Middle frontal gyrus (tissue), 1 donor: Measurements from ENCODE around the gene CST3.
A peak's percentile ranks its signal among the peaks of the same experiment; 100 is the strongest.
"Not testable (repeated sequence)": the region's sequence is repeated elsewhere in the genome, so short reads cannot be mapped to it uniquely, and the experiment has no call there.

ENCODE experiments used
- DNase-seq: peaks from one replicate; pipeline ENCODE4 v3.0.0-alpha.2; 2015; ENCODE audit warnings: low spot score; ENCODE audit errors: extremely low spot score

Gene CST3, protein sequence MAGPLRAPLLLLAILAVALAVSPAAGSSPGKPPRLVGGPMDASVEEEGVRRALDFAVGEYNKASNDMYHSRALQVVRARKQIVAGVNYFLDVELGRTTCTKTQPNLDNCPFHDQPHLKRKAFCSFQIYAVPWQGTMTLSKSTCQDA

DNA sequence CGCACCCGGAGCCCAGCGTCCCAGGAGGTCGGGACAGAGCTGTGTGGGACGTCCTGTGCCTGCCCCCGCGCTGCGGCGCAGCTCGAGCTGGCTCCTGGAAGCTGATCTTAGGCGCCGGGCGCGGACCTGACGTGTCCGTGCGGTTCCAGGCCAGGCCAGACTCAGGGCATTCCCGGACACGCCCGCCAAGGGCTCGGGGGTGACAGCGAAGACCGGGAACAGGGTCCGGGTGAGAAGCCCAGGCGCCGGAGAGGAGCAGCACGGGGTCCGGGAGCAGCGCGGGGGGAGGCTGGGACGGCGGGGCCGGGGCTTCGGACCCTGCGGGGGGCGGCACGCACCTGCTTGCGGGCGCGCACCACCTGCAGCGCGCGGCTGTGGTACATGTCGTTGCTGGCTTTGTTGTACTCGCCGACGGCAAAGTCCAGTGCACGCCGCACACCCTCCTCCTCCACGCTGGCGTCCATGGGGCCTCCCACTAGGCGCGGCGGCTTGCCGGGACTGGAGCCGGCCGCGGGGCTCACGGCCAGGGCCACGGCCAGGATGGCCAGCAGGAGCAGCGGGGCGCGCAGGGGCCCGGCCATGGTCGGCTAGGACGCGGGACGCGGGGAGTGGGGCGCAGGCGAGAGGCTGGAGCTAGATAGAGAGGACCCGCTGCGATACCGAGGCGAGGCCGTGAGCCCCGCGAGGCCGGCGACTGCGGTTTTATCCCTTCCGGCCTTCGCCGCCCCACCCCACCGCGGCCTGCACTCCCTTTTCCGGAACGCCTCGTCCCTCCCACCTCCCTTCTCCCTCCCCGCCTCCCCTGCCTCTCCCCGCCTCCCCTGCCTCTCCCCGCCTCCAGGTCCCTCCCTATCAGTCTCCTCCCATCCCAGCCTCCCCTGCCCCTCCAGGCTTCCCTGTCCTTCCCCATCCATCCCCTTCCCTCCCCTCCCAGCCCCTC lies at the start of gene CST3:
Gene CST3, minus strand, starts transcription at position 674 of the 940 bp plus-strand sequence. Its CDS starts 93 bp downstream, at position 581.
- peak; percentile 33 for DNase-seq

DNA sequence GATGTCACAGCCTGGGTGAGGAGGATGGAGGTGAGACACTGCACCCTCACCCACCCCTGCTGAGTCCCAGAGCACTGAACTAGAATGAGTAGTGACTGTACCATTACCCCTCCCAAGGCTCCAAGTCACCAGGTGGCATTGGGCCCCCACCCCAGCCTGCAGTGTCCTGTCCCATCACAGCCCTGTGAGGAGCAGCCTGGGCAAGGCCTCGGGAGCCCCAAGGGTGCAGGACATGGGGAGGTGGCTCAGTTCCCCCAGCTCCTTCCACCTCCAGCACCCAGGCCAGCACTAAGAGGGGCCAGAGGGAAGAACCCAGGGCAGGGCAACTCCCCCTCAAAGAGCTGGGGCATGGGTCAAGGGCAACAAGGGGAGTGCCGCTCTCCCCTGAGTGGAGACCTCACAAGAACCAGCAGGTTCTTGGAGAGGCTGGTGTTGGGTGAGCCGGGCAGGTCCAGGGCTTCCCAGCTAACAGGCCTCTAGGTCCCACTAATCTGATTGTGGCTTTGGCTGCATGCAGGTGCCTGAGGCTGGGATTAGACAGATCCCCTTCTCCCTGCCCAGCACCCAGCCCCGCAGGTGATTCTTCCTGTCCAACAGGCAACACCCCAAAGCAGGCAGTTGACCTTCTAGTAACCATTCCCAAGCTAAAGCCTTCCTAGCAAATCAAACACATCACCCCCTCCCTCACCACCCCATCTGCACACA lies 48.4 kb upstream of the CST3 start:
- no peak for DNase-seq

DNA sequence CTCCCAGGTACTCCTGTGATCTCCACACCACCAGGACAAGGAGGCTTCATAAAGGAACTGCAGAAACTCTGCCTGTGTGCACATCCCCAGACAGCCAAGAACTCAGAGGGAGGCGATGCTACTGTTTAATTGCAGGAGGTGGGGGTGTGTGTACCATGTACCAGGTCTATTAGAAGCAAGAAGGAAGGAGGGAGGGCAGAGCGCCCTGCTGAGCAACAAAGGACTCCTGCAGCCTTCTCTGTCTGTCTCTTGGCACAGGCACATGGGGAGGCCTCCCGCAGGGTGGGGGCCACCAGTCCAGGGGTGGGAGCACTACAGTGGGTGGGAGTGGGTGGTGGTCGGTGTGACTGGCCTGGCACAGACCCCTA lies 47.8 kb upstream of the CST3 start:
- not testable (repeated sequence) for DNase-seq

DNA sequence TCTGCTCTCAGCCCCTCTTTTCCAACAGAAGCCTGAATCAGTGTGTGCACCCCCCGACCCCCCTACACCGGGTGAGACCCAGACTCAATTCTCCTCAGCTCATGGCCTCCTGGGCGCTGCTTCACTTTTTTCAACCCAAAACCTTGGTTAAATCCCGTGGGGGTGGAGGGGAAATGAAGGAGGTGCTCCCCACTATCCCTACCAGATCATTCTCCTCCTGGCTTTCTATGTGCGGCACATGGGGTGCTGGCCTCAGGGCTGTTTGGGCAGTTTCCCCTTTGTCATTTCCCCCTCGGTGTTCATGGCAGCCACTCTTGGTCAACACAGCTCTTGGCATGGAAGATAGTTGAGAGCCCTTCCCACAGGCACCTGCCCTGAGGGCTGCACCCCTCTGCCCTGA lies 46.5 kb upstream of the CST3 start:
- no peak for DNase-seq

DNA sequence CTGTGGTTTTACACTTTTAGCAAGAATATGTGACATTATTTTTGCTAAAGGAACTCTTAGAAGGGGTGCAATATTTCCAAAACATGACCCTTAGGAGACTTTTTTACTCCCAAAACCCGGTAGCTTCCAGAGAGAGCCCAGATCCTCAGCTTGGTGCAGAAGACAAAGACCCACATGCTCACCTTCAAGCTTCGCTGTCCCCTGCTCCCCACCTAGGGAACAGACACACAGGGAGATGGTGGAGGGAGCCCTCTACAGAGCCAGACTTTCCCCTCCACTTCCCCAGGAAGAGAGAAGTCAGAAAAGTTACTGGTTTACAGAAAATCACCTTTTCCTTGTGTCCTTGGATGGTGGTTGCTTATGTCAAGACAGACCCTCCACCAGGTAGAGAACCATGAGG lies 46.1 kb upstream of the CST3 start:
- no peak for DNase-seq

DNA sequence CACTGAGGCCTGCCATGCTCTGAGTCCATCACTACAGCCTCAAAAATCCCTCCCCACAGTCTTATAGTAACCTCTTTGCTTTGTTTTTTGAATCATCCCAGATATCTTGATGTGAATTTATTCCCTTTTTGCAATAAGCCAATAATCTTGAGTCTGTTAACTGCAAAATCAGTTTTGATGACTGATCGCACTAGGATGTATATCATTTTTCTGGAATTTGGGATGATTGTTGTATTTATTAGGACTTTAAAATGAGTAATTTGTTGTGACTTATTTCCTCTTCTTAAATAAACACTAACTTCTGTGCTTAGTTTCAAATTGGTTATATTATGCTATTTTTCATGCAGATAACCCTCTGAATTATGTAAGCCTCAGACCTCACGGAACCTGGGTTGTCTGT lies 45.5 kb upstream of the CST3 start:
- no peak for DNase-seq

DNA sequence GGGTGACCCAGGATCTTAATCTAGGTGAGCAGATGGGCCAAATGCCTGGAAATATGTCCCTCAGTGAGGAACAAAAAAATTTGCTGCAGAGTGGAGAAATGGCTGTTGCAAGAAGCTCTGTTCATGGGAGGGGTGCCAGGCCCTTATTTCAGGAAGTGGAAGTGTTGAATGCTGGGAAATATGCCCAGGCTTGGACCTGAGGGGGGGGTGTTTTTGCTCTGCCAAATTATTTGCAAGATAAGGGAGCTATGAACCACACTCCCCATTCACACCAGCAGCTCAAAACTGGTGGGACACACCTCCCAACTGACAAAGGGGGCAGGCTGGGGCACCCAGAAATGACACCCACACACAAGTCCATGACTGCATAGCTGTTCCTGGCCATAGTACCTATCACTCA lies 42.4 kb upstream of the CST3 start:
- no peak for DNase-seq

DNA sequence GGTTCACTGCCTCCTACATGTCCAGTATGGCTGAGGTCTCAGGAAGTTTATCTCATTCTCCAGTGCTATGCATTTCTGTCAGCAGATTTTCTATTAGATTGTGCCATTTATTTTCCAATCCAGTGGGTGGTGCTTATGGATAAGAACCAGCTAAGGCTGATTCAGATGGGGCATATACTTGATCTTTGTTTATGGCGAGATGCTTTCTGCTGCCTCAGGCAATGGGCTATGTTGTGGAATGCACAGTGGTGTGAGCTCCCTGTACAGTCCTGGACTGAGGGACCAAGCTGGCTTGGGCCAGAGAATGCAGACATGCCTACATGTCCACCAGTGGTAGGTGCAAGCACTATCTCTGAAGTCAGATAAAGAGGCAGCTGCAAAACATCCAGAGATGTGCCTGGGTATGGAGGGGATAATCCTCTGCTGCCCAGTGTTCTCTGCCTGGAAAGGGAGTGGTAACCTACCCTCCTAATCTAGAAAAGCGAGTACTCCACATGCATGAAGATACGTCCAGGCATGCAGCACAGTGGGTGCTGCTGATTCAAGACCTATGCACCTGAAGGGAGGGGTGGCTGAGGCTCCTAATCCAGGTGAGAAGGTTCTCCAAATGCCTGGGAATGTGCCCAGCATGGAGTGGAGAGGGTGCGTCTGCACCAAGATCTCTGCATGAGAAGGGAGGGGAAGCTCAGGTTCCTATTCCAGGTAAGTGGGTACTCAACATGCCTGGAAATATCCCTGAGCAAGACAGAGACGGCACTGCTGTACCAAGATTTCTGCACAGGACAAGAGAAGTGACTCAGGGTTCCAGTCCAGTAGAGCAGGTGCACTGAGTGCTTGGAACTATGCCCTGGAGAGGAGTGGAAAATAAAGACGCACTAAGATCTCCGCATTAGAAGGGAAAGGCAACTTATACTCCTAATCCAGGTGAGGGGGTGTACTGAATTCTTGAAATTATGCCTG lies 41.7 kb upstream of the CST3 start:
- DNase-seq = no peak

DNA sequence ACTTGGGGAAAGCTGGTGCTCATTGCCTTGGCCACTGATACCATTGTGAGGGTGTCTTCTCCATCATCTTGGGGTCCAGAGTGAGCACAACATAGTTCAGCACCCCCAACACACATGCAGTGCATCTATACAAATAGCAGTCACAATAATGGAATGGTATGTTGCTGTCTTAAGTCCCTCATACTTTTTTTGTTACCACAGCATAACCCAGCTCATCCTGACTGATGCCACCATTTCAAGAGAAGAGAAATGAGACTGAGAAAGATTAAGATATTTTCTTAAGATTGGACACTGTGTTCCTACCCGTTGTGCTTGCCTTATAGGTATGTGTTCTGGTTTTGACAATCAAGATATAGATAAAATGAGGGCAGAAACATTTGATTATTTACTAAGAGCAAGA lies 35.5 kb upstream of the CST3 start:
- no peak for DNase-seq

DNA sequence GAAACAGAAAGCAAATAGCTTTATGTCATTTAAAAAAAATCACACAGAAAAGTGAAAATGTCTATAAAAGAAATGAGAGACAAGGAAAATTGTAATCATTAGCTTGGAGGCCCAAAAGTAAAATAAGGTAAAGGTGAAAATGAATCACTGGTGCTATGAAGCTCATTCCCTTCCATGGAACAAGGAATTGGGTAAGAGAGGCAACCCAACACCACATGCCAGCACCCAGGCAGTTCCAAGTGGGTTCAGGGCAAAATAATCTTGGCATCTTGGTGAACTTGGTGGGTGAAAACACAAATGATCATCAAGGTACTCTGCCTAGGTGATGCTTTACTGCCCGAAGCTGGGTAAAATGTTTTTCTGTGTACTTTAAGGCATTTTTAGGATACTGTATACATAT lies 34.4 kb upstream of the CST3 start:
- no peak for DNase-seq

DNA sequence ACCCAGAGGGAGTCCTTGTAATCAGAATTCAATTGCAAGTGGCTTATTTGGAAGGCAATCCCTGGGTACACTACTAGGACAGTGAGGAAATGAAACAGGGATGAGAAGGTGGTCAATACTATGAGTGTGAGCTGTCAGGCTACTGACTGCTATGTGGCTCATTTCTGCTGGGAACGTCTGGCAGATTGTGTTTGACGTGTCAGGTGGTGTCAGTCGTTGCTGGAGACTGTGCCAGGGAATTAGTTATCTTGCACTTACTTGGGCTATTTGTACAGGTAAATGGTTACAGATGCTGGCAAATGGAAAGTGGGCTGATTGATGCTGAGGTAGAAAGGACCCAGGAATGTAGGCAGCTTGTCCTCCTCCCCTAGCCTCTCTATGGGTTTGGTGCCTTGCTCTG lies 33.7 kb upstream of the CST3 start:
- DNase-seq = no peak

DNA sequence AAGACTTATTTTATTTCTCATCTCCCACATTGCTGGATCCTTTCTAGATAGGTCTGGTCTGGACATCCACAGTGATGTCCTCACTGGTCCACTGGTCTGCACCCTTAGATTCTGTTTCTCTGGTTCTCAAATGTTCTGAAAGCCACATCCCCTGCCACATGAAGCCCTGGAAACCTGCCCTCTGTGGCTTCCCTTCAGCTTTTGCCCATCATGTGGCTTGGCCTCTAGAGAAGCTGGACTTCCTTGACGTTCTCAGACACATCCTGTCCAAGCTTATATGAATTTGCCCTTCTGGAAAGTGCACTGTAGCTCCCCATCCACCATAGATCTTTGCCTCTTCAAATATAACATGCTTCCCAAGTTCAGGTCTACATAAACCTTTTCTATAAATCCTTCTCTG lies 32.6 kb upstream of the CST3 start:
- no peak for DNase-seq

DNA sequence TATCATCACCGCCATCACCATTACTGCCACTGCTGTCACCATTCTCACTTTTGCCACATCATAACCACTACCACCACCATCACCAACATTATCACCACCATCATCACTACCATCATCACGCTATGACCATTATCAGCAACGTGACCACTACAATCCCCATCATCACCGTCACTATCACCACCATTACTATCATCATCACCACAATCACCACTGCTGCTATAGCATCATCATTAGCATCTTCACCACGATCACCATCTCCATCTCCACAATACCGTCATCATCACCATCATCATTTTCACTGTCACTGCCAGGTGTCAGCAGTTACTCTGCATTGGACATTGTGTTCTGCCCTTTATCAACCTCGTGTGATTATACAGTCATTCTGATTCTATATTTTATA lies 32.1 kb upstream of the CST3 start:
- no peak for DNase-seq

DNA sequence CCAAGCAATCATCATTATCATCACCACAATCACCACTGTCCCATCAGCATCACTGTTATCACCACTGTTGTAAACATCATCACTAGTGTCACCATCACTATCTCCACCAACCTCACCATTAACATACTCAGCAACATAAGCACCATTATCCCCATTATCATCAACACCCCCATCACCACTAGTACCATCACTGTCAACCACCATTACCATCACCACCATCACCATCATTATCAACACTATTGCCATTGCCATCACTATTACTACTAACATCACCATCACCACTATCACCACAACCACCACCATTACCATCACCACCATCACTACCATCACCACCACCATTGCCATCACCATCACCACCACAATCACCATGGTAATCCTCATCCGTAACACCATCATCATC lies 31.6 kb upstream of the CST3 start:
- no peak for DNase-seq

DNA sequence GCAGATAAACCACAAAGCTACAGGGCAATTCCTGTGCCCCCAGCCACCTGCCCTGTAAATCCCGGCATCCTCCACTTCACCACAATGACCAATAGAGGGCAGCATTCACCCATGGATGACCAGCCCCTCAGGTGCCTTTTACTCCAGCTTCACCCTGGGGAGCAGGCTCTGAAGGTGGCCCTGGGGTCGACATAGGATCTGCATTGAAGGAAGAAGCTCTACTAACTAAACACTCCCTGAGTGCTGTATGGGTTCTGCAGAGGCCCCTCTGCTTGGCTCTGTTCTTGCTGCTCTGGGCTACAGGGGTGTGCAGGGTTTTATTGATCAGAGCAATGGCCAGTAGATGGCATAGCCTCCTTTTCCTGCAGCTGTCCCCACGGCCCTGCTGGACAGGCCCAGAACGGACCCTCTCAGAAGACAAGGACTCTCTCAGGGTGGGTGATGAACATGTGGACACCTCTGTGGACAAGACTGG lies 30.8 kb upstream of the CST3 start:
- DNase-seq = no peak

DNA sequence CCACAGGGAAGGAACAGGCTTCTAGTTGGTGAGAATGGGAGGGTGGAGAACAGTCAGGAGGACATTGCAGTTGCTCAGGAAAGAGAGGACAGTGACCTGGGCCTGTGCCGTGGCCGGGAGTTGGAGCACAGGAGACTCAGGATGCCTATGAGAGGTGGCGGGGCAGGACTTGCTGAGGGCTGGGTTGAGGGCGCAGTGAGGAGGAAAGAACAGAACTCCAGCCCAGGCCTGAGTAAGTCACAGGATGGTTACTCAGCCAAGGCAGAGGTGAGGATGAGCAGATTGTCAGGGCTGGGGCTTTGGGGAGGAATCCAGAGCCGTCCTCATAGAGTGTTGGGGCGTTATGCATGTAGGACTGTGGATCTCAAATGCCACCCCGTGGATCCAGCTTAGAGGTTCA lies 29.9 kb upstream of the CST3 start:
- no peak for DNase-seq

DNA sequence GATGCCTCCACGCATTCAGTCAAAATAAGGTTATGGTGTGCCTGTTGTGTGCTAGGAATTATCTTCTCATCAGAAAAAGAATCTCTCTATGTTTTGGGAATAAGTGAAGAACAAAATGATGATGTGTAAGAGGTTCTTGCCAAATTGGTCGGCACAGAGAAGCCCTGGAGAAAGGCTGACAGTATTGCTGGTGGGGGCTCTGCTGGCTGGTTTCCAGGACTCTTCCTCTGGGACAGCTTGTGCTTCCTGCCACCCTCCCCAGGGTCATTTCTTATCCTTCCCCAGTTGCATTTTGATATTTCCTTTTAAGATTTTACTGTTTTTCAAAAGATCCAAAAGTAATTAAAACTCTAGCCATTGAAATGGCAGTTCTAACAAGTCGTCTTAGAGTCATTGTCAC lies 28.9 kb upstream of the CST3 start:
- DNase-seq = no peak

DNA sequence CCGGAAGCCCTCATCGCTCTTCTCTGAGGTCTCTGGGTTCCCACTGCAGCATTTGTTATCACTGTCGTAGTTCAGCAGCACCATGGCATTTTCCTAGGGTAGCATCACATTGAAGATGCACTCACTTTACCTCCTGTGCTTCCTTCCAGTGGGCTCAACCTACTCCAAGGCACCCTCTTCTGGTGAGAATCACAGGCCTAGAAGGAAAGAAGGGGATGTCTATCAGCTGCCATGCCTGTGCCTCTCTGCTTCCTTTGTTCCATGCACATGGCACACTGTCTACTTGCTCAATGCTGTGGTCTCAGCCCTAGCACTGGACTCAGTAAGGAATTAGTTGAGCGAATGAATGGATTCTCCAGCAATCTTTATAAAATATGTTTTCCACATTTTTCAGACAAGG lies 28.4 kb upstream of the CST3 start:
- no peak for DNase-seq

DNA sequence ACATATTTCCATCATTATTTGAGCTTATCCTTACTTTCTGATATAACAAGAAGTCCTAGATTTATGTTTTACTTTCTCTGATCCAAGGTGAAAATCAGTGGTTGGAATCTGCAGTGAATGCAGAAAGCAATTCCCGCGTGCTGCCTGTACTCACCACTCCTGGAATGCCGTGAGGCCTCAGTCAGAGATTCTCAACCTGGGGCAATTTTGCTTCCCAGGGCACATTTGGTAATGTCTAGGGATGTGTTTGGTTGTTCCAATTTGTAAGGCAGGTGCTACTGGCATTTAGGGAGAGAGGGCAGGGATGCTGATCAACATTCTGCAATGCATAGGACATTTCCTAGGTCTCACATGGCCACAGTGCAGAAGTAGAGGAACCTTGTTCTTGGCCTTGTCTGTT lies 27.2 kb upstream of the CST3 start:
- DNase-seq = no peak

DNA sequence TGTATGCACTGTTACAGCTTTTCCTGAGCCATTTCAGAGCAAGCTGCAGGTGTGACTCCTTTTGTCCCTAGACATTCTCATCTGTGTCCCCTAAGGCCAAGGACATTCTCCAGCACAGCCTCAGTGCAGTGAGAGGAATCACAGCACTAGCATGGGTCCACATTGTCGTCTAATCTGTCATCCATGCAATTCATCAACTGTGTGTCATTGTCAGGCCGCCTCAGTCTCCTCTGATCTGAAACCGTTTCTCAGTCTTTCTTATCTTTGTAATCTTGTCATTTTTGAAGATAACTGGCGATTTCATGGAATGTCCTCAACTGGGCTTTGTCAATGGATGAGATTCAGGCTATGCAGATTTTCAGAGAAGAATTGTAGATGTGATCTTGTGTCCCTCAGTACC lies 26.3 kb upstream of the CST3 start:
- not testable (repeated sequence) for DNase-seq

DNA sequence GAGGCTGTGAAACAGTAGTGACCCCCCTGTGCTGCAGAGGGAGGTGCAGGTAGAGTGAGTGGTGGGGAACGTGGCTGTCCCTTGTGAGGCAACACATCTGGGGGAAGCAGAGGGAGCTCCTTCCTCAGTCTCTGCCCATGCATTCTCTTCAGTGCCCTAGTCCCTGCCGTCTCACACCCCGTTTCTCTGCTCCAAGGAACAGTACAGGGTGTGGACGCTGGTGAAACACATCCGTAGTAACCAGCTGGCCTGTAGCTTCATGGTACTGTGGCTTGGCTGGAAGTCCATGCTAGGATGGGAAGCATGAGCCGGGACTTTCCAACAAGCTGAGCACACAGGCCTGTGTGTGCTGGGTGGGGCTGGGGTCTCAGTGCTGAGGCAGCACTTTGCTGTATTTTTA lies 25.4 kb upstream of the CST3 start:
- DNase-seq = no peak
